PC-9 (cell line): ENCODE data around the gene KLHL14. TPM values are rescaled to one million over a fixed set of nuclear protein-coding genes. Genes with fewer than 3 reads are reported as not detected.

Source experiments
- BruUV-seq: library from RNA; stranded (reverse); fragments of 400-500 nt; replicated peaks from 2 replicates; lab custom pipeline; 2021; lab: Mats Ljungman, UMichigan
- CTCF ChIA-PET: fragments of 300-600 bp; sonication (Branson Sonifier 250); formaldehyde crosslinking; loops from one replicate; lab custom pipeline; 2022; ENCODE audit warnings: antibody characterized with exemption; lab: Charles Lee
- POLR2A ChIA-PET: fragments of 300-600 bp; sonication (Branson Sonifier 250); formaldehyde crosslinking; loops from one replicate; lab custom pipeline; 2022; ENCODE audit warnings: antibody characterized with exemption; ENCODE audit not compliant: unreplicated experiment; lab: Charles Lee
- DNase-seq, 2 experiments: peaks; one replicate each; pipeline versions ENCODE4 v3.0.0 to v3.0.0-alpha.2; 2015 to 2022; ENCODE audit warnings: mixed read lengths in 1 of 2
- H2AFZ ChIP-seq: fragments of 200-600 bp; sonication (generic); 2 replicates; pipeline ENCODE4 v1.8.1; 2017; ENCODE audit warnings: antibody characterized with exemption
- H3F3A ChIP-seq: fragments of 200-600 bp; sonication (generic); 2 replicates; pipeline ENCODE4 v1.8.1; 2017; ENCODE audit warnings: antibody characterized with exemption, mild to moderate bottlenecking, low read depth; ENCODE audit not compliant: insufficient read depth
- H3K27ac ChIP-seq: fragments of 200-600 bp; sonication (generic); 2 replicates; pipeline ENCODE4 v1.6.1; 2016; ENCODE audit warnings: mixed run types
- H3K27me3 ChIP-seq: fragments of 200-600 bp; sonication (generic); 2 replicates; pipeline ENCODE4 v1.6.1; 2016; ENCODE audit warnings: low read depth, mixed run types; ENCODE audit not compliant: insufficient read depth
- H3K36me3 ChIP-seq: fragments of 200-600 bp; sonication (generic); 2 replicates; pipeline ENCODE4 v1.6.1; 2016; ENCODE audit warnings: low read depth, mixed run types
- H3K4me1 ChIP-seq: fragments of 200-600 bp; sonication (generic); replicated peaks from 2 replicates; pipeline ENCODE4 v1.6.1; 2016; ENCODE audit warnings: mixed run types; ENCODE audit not compliant: insufficient read depth
- H3K4me2 ChIP-seq: fragments of 200-600 bp; sonication (generic); 2 replicates; pipeline ENCODE4 v1.6.1; 2017; ENCODE audit warnings: mixed run types
- H3K4me3 ChIP-seq: fragments of 200-600 bp; sonication (generic); 2 replicates; pipeline ENCODE4 v1.6.1; 2016; ENCODE audit warnings: mixed run types
- H3K79me2 ChIP-seq: fragments of 200-600 bp; sonication (generic); 2 replicates; pipeline ENCODE4 v1.6.1; 2017; ENCODE audit warnings: low read depth, mixed run types
- H3K9me2 ChIP-seq: fragments of 200-600 bp; sonication (generic); 2 replicates; pipeline ENCODE4 v1.8.1; 2017; ENCODE audit warnings: mild to moderate bottlenecking; ENCODE audit not compliant: insufficient read depth
- H3K9me3 ChIP-seq: fragments of 200-600 bp; sonication (generic); 2 replicates; pipeline ENCODE4 v1.8.1; 2016; ENCODE audit warnings: low read depth; ENCODE audit not compliant: insufficient read depth
- H4K20me1 ChIP-seq: fragments of 200-600 bp; sonication (generic); 2 replicates; pipeline ENCODE4 v1.8.1; 2017; ENCODE audit not compliant: insufficient read depth
- EZH2 ChIP-seq: fragments of 200-600 bp; sonication (generic); IDR thresholded peaks from 2 replicates; pipeline ENCODE4 v1.8.0; 2017; ENCODE audit warnings: antibody characterized with exemption, low read depth
- intact Hi-C: fragments of 100-400 bp; cut with micrococcal nuclease; formaldehyde crosslinking; loops from one replicate; pipeline ENCODE4 v1.10.0; 2022; ENCODE audit not compliant: unreplicated experiment
- total RNA-seq: library from RNA; stranded (reverse); gene quantifications from 2 replicates; pipeline ENCODE4 v1.2.3, GENCODE V29; 2021
- TF ChIP-seq, protein P1 (sequence below): fragments of 200-600 bp; sonication (generic); conservative IDR thresholded peaks from 2 replicates; pipeline ENCODE4 v1.6.1; 2017; ENCODE audit warnings: mixed run types, antibody characterized with exemption, mild to moderate bottlenecking, moderate library complexity

KLHL14 gene
- total RNA-seq, 1 experiment from 2014 or later, result not detected

DNA sequence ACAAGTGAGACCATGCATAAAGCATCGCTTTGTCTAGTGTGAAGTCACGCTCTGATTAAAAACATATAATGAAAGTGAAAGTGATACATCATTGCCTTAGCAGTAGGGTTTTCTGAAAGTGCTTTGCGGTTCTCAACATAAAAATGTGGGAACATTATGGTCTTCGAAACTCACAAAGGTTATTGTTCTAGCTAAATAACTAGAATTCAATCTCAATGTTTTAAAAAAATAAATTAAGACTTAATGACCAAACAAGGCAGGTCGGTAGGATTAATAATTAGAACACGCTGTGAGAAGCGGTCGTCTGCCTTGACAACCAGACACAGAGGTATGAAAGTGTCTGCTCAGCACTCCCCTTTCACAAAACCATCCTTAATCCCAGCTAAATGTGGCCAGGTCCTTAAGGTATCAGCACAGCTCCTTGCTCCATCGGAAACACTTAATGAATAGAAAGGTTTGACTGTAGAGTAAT, 42.2 kb downstream of the KLHL14 start:
- Histone ChIP-seq H3F3A (no peaks in the 10 kb centered on the region), H3K36me3 (no peaks in the 10 kb centered on the region), H3K27me3 (no peaks in the 10 kb centered on the region), H3K79me2 (no peaks in the 10 kb centered on the region), H3K4me1 (peaks cover 7% of the 10 kb centered on the region; the same call in 1 of the 2 replicates), H4K20me1 (no peaks in the 10 kb centered on the region), H3K4me2 (peak overlapping the region; percentile 78), H3K4me3 (peak overlapping the region; percentile 63), H3K9me2 (no peaks in the 10 kb centered on the region), H3K27ac (no peak overlapping the region), H3K9me3 (no peaks in the 10 kb centered on the region), H2AFZ (peak overlapping the region; percentile 79)
- BruUV-seq, result no TSS peak
- no peak for TF ChIP-seq EZH2
- TF ChIP-seq, protein P1, sequence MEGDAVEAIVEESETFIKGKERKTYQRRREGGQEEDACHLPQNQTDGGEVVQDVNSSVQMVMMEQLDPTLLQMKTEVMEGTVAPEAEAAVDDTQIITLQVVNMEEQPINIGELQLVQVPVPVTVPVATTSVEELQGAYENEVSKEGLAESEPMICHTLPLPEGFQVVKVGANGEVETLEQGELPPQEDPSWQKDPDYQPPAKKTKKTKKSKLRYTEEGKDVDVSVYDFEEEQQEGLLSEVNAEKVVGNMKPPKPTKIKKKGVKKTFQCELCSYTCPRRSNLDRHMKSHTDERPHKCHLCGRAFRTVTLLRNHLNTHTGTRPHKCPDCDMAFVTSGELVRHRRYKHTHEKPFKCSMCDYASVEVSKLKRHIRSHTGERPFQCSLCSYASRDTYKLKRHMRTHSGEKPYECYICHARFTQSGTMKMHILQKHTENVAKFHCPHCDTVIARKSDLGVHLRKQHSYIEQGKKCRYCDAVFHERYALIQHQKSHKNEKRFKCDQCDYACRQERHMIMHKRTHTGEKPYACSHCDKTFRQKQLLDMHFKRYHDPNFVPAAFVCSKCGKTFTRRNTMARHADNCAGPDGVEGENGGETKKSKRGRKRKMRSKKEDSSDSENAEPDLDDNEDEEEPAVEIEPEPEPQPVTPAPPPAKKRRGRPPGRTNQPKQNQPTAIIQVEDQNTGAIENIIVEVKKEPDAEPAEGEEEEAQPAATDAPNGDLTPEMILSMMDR, result no peak
- CTCF ChIA-PET, result no interaction called here
- POLR2A ChIA-PET, result no interaction called here
- intact Hi-C loops, result no loop called here
- DNase-seq, result no peak

DNA sequence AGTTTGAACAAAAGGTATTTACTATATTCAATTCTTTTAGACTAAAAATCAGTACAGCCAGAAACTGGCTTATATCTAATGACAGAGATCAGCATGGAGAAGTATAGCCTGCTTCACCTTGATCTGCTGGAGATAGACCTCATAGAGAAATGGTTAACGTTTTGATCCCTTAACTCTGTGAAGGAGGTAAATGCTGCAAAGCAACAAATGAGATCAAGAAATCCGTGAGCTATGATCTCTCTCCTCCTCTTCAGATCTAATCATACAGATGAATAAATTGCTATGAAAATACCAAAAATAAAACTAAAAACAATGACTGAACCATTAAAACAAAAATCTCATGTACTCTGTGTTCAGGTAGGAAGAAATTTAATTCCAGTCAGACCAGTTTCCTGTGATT, 42.8 kb downstream of the KLHL14 start:
- Histone ChIP-seq H2AFZ (peak overlapping the region; percentile 79), H3K27ac (no peak overlapping the region), H3K36me3 (no peaks in the 10 kb centered on the region), H3K27me3 (no peaks in the 10 kb centered on the region), H4K20me1 (no peaks in the 10 kb centered on the region), H3K9me2 (no peaks in the 10 kb centered on the region), H3K4me1 (peaks cover 7% of the 10 kb centered on the region; the same call in 1 of the 2 replicates), H3F3A (no peaks in the 10 kb centered on the region), H3K4me3 (peak overlapping the region; percentile 63), H3K79me2 (no peaks in the 10 kb centered on the region), H3K9me3 (no peaks in the 10 kb centered on the region), H3K4me2 (peak overlapping the region; percentile 78)
- ChIA-PET CTCF (no interaction called here), POLR2A (no interaction called here)
- BruUV-seq, result no TSS peak
- no peak for TF ChIP-seq EZH2
- TF ChIP-seq, protein P1, result no peak
- intact Hi-C loops, result no loop called here
- no peak for DNase-seq

DNA sequence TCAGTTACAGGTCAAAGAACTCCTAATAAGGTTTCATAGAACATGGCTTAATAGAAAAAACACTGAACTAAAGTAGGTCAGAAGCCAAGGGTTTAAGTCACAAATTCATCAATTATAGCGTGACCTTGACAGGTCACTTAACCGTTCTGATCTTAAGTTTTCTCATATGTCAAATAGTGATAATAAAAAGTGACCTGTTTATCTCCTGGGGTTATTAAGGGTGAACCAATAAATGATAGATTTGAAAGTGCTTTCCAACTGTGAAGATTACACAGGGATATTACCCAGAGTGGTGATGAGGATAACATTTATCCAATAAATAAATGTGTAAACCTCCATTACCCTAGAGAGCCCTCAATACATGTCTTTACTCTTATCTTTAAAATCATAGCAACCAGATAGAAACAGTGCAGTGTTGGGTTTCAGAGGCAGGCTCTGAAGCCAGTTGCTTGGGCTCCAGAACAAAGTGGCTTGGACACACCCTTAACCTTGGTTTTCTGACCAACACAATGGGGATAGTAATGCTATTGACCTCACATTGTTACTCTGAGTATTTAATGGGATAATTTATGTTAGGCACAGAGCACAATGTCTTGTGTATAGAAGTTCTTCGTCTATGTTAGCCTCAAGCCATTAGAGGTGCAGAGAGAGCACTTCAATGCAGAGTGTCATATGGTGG, 48.6 kb downstream of the KLHL14 start:
- intact Hi-C loops, result no loop called here
- BruUV-seq, result no TSS peak
- no peaks in the 10 kb centered on the region for H3K4me1 ChIP-seq
- H3K79me2 ChIP-seq, result no peaks in the 10 kb centered on the region
- H3K9me2 ChIP-seq, result no peaks in the 10 kb centered on the region
- H3K4me3 ChIP-seq, result no peak overlapping the region
- ChIA-PET POLR2A (no interaction called here), CTCF (no interaction called here)
- H3K9me3 ChIP-seq, result no peaks in the 10 kb centered on the region
- H3F3A ChIP-seq, result no peaks in the 10 kb centered on the region
- H4K20me1 ChIP-seq, result no peaks in the 10 kb centered on the region
- DNase-seq, result no peak
- H3K27me3 ChIP-seq, result no peaks in the 10 kb centered on the region
- no peak overlapping the region for H3K4me2 ChIP-seq
- TF ChIP-seq, protein P1, result no peak
- no peak for TF ChIP-seq EZH2
- no peaks in the 10 kb centered on the region for H3K36me3 ChIP-seq
- no peak overlapping the region for H3K27ac ChIP-seq
- H2AFZ ChIP-seq, result no peak overlapping the region
